GM21367 (cell line): ENCODE measurements around the gene LHFPL3.
"Not testable (repeated sequence)": the region's sequence is repeated elsewhere in the genome, so short reads cannot be mapped to it uniquely, and the experiment has no call there.

ENCODE experiments used
- ATAC-seq: cut with Tn5 transposase; IDR thresholded peaks from one replicate; pipeline ENCODE4 v1.9.1; 2021; ENCODE audit not compliant: unreplicated experiment

Gene LHFPL3

DNA sequence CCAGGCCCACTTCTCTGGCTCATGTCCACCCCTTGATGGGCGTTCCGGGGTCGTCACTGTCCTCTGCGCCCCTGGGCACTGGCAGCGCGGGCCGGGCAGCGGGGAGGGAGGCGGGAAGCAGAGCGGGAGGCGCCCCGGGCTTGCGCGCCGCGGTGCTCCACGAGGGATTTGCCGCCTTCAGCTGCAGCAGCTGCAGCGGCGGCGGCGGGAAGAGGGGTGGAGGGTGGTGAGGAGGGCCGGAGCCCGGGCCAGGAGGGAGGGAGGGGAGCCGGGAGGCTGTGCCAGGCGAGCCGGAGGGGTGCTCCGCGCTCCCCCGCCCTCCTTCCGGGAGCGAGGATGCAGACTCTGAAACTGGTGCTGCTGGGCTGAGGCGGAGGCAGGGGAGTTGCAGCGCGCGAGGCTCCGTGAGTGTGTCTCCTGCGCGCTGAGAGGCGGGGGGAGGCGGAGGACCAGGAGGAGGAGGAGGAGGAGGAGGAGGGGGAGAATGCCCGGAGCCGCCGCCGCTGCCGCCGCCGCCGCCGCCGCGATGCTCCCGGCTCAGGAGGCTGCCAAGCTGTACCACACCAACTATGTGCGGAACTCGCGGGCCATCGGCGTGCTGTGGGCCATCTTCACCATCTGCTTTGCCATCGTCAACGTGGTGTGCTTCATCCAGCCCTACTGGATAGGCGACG, at the start of gene LHFPL3:
Gene LHFPL3, plus strand, starts transcription at position 308 of the 674 bp plus-strand sequence.
- no peak for ATAC-seq

DNA sequence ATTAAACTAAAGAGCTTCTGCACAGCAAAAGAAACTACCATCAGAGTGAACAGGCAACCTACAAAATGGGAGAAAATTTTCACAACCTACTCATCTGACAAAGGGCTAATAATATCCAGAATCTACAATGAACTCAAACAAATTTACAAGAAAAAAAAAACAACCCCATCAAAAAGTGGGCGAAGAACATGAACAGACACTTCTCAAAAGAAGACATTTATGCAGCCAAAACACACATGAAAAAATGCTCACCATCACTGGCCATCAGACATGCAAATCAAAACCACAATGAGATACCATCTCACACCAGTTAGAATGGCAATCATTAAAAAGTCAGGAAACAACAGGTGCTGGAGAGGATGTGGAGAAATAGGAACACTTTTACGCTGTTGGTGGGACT, 46.7 kb upstream of the LHFPL3 start:
- ATAC-seq: not testable (repeated sequence)

DNA sequence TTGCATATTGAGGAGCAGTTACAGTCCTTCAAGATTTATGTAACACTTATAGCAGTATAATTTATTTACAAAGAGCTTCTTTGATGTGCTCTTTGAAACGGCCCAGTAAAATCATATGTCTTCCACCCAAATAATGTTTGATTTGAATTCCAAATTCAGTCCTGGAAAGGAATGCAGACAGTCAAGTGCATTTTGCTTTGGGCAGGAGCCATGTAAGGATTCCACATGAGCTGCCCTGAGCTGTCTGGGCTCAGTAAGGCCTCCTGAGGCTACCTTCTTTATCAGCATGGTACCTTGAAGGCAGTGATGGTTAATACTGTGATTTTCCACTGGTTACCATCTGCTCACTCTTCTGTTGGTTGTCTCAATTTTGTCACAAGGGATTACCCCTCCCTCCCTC, 41.6 kb upstream of the LHFPL3 start:
- ATAC-seq: no peak

DNA sequence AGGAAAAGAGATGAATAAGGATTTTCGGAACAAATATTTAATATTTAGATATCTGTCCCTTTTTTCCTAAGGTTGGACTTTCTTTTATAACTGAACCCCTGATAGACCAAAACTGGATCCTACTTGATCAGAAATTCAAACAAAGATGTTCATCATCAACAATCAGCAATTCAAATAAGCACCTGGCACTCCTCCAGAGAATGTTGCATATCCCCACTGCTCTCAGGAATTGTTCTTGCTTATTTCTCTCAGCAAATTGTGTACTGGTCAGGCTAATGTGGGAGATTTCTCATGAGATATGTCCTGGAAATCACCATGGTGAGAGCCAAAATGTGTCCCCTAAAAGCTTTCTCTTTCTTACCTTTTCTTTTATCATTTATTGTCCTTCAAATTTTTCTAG, 40.3 kb upstream of the LHFPL3 start:
- ATAC-seq: no peak

DNA sequence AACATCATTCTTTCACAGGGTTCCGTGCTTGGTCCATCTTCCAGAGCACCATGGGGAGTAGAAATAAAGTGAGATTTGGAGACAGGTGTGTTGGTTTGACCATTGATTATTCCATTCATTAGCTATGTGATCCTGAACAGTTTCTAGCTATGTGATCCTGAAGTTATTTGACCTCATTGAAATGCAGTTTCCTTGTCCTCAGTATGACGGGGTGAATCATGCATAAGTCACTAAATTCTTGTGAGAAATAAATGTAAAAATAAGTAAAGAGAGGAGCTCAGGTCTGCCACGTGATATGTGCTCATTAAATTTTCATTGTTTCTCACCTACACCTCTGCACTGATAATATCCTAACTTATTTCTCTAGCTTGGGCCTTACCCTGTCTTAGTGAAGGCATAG, 34.1 kb upstream of the LHFPL3 start:
- no peak for ATAC-seq

DNA sequence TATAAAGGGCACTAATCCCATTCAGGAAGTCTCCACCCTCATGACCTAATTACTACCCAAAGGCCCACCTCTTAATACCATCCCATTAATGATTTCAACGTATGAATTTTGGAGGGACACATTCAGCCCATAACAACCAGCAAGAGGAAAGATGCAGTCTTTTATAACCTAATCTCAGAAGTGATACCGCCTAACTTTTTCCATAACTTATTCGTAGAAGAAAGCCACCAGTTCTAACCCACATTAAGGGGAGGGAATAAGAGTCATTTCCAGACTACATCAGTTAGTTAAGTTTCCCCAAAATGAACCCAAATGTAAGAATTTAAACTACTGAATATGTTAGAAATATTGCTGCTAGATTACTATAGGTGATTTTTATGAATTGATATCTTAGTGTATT, 32.1 kb upstream of the LHFPL3 start:
- ATAC-seq: no peak

DNA sequence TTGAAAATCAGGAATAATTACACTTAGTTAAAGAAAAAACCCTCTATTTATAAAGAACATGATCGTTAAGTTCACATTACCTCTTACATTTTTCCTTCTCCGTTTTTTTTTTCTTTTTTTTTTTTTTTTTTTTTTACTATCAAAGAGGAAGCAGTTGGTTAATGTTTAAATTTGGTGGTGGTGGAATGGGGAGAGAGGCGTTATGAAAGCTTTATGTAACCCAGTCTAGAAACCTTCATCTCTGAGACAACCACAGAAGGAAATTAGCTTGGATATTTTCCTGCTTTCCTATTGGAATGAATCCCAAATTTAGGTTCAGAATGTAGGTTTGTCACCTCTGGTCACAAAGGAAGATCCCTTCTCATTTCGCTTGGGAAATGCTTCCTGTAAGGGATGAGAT, 31.5 kb upstream of the LHFPL3 start:
- ATAC-seq: no peak

DNA sequence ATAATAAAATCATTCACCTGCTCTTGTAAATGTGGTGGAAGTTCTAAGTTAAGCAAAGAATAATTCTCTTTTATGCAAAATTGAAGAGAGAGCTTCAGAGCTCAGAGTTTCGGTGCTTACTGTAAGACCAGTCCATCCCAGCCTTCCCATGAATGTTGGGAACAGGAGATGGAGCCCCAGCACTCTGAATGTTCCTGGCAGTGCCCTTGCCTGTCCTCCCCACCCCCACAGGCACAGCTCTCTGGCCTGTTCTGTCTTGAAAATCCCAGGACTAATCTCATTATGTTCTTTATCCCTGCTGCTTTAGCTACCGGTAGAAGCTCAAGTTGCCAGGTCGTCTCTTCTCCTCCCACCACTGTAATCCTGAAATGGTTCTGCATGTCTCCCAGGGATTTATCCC, 29.1 kb upstream of the LHFPL3 start:
- no peak for ATAC-seq

DNA sequence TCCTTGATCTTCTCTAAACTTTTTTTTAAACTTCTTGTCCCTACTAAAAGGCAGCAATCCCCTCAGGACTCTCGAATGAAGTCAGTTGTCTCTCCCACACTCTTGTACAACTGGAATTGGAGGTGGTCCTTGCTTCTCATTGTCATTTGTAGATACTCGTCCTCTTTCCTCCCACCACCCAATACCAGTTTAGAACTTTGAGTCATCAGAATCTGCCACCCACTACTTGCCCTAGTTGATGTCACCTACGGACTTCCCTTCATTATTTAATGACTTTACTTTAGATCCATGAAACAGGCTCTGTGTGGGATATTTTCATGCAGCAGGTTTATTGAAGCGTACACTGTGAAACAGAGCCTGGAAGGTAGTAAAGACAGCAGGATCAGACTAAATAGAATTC, 28.6 kb upstream of the LHFPL3 start:
- ATAC-seq: no peak

DNA sequence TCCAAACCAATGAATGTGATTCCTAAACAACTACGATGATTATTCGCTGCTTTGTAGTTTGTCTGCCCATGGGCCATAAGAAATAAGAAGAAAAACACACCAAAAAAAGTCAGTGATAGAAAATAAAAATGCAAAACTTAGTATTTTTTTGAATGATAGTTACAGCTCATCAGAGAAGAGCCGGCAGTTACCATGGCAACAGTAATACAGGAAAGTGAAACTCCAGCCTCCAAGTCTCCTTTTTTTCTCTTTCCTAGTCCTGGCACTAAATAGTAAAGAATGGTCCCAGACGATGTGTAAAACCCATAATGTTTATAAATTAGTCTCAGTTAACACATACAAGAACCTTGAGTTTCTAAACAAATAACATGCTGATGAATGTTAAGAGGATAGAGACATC, 21.6 kb upstream of the LHFPL3 start:
- no peak for ATAC-seq

DNA sequence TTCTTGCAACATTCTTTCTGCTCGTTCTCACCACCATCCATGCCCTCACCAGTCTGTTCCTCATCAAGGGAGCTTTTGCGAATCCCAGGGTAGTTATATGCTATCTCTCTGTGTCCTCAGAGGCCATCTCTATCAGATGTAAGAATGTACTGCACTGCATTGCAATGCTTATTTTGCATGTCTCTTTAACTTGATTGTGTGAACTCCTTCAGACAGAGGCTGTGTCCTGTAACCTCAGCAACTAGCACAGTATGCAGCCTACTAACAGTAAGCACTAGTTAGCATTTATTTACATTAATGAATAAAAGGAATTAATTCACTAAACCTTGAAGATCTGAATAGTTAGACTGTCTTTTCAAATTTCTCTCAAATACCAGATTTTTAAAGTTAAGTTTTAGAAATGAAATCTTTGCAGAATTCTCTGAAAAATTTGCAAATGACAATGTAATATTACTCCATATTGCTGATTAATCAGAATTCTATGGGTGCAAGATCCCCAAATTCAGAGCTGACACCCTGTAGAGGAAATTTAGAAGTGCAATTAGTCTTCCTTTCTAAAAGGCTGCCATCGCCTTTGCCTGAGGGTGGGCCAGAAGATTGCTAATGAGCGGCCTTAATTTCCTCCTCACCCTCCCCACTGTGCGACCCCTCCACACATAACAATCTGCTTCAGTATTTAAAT, 10.3 kb upstream of the LHFPL3 start:
- ATAC-seq: no peak

DNA sequence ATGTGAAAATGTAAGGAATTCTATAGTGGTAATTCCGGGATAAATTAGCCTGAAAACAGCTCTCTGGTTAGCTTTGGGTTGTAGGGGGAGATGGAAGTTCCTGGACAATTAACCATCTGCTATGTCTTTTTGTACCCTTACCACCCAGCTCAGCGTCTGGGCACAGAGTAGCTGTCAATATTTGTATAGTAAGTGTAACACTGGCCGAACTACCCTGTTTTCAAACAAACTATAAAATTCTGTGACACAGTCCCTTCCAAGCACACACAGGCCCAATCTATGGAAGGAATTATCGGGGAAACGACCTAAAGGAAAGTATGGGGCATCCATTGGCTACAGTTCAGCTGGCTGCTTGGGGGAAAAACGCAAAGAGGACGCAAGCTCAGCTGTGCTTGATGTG, 869 bp upstream of the LHFPL3 start:
- ATAC-seq: no peak

DNA sequence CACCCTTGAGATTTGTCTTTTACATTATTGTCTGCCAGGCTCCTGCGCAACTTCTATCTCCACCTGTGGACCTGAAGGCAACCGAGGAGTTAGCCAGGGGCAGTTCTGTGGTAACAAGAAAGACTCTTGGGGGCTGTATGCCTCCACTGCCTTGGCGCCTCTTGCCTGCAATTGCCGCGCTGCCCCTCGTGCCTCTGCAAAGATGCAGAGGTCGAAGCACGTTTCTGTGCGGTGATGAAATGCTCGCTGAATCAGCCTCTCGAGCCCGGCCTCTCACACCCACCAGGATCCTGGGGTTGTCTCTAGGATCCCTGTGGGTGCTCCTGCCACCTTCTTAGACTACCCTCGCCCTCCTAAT, 486 bp upstream of the LHFPL3 start:
- no peak for ATAC-seq

DNA sequence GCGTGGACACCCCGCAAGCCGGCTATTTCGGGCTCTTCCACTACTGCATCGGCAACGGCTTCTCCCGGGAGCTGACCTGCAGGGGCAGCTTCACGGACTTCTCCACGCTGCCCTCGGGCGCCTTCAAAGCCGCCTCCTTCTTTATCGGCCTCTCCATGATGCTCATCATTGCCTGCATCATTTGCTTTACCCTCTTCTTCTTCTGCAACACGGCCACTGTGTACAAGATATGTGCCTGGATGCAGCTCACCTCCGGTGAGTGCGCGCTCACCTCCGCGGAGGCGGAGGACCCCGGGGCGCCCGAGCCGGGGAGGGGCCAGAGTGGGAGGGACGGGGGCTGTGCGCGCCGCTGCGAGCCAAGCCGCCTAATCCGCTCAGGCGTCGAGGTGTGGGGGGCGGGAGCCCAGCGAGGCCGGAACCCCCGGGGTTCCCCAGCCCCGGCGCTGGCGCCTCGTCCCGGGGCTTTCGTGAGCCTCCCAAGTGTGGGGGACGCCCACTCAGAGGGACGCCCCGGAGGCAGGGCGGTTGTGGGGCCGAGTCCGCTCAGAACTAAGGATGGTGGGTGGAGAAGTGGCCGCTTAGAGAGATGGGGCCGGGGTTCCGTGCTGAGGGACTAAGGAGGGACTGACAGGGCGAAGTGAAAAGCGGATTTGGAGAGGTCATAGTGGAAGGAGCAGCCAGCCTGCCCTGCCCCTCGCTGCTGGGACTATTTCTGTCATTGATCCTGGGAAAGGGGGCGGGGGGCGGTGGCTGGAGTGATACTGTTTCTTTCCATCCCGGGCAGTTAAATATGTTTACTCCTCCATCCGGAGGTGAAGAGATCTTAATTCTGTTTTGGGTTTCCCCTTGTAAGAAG, 795 bp downstream of the LHFPL3 start:
- ATAC-seq: no peak

DNA sequence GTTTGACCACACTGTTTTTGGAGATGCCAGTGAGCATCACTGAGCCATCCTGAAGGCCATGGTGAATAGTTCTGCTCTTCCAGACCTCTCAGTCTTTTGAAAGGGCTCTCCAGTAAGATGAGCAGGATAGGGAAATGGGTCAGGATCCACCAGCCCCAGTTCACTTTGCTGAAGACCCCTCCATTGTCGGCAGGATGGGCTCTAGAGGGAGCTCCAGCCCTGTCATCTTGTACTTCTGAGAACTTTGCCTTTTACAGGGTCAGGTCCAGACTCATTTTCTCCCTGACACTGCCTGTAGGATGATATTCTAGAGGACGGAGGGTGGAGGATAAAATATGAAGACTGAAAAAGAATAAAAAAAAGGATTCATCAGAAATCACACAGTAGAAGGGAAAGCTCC, 13.1 kb downstream of the LHFPL3 start:
- ATAC-seq: no peak

DNA sequence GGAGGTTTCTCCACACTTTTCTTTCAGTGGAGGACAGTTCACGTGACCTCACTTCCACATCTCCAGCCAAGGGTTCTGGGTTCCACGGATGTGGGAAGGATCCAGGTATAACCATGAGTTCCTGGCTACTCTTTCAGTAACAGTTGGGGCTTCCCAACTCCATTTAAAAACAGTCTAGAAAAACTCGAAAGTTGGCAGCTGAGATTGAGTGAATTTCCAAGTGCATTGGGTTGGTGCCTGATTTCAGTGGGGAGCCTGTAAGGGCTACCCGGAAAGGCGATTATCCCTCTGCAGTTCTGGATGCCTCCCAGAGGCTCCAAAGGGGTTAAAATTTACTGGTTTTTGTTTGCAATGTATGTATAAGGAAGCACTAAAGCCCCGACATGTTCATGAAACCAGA, 24.3 kb downstream of the LHFPL3 start:
- ATAC-seq: no peak

DNA sequence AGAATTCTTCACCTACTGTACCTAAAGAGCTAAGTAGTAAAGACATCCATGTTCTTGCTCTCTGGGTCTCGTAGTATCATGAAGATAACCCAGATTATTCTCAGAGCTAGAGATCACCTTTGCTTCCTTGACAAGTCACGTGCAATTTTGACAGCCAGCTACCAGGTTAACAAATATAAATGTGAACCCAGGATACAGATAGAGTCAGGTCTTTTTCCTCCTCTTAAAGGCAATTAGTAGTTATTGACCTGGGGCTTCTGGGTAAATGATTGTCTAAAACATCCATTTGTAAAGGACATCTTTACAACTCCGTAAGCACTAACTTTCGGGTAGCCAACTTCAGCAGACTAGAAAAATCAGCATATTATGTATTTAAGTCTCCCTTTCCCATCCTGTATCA, 28.8 kb downstream of the LHFPL3 start:
- ATAC-seq: no peak

DNA sequence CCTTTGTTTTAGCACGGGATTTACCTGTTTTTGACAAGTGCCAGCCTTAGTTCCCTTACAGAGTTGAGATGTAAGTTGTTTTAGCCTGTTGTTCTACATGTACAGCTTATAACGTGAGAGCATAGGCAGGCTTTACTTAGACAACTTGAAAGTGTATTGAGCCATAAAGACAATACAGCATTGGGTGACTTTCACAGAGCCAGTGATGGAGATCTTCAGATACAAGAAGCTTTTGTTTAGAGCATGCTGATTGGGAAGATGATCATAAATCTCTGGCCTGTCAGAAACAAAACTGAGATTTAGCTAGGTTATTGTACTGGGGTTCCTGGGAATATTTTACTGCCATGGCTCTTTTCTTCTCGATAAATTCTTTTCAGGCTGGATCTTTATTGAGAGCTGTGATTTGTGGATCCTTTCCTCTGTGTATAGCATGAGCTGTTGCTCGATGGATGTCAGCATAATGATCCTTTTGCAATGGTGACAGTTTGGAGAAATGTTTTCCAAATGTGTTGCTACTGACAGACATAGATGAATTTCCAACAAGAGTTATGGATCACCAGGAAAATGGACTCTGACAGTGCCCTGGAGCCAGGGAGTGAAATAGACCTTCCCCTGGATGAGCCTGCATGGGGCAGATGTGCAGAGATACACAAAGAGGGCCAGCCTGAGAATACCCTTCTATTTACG, 30.2 kb downstream of the LHFPL3 start:
- no peak for ATAC-seq

DNA sequence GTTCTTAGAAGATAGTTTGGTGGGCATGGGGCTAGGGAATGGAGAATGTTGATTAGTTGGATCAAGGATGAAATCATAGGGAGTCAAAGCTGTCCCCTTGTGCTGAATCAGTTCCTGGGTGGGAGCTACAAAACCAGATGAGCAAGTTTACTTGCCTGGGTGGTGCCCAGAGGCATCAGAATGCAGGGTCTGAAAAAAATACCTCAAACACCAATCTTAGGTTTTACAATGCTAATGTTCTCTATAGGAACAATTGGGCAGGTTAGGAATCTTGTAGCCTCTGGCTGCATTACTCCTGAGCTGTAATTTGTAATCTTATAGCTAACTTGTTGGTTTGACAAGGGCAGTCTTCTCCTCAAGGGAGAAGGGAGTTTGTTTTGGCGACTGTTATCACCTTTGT, 34.4 kb downstream of the LHFPL3 start:
- no peak for ATAC-seq

DNA sequence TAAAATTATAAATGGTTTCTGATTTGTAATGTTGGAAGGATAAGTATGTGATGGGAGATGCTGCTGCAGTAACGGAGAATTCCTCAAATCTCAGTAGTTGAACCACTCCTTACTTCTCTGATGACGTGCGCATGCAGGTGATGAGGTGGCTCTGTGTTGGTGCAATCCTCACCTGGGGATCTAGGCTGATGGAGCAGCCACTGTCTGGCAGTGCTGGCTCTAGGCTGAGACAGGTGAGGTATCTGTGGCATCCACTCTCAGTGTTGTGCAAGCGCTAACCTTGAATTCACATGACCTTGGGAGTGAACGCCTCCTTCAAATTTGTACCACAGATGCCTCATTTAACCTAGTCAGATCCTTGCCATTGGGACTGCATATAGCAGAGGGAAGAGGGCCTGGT, 35.0 kb downstream of the LHFPL3 start:
- no peak for ATAC-seq

DNA sequence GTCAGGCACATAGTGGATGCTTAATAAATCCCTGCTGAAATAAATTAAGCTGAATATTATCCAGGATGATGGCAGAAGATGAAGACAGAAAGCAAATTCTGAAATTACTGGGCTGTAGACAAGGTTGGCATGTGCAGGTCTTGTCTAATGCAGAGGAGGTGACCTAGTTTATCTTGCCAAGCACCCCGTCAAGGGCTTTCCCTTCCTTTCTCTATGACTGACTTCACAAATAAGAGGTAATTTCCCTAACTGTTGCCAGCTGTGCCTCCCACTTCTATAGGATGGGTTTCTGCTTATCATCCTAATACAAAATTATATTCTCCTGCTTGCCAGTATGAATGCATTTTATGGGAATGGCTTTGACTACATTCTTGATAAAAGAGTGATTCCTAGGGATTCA, 38.0 kb downstream of the LHFPL3 start:
- no peak for ATAC-seq

DNA sequence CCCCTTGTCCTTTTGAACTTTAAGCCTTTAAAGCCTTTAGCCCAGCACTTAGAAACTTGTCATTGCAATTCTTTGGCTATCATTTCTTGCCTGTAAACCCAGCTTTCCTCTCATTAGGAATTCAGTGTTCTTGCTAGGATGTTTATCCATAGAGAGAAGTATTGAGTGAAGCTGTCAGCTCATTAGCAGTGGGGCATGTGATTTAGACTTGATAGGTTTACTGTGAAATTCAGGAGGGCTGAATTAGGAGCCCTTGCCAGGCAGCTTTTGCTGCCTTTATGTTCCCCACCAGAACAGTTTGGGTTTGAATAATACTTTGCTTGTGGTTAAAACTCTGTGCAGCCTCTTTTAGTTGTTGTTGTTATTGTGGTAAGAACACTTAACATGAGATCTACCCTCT, 39.5 kb downstream of the LHFPL3 start:
- no peak for ATAC-seq
